Measurements from ENCODE around the gene CAPN14.

The CAPN14 gene

DNA sequence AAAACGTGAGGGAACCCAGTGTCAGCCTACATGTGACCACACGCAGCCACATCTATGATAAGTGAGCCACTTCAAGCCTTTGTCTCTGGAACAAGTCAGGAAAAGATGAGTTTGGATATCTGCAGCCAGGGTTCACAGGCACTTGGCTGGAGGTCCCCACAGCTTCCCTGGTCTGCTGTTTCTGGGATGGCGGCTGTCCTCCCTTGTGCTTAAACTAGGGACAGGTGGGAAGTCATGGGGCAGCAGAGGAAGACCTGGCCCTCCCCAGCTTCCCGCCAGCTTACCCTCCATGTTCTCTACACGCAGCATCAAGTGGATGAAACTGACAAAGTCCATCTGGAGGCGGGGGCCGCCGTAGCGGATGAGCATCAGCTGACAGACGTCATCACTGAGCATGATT is 40.6 kb downstream of the CAPN14 start:
- no peak overlapping the region for H4K91ac ChIP-seq (ENCODE audit: low read depth, low read length, poor library complexity)
- no peak overlapping the region for H3K4me3 ChIP-seq (ENCODE audit: low read length in 2 of 2)
- H2BK12ac ChIP-seq (ENCODE audit: low read length): no peak overlapping the region
- H3K18ac ChIP-seq (ENCODE audit: low read length): no peak overlapping the region
- H2BK5ac ChIP-seq (ENCODE audit: low read length): no peak overlapping the region
- no peaks in the 10 kb centered on the region for H3K9me3 ChIP-seq (replicated peaks in 1 of 2; ENCODE audit: control insufficient read depth in 2 of 2, insufficient read depth in 1 of 2, low read depth in 1 of 2, low read length in 2 of 2)
- no peak overlapping the region for H2BK120ac ChIP-seq (ENCODE audit: low read depth, low read length)
- H3K27ac ChIP-seq (replicated peaks; ENCODE audit: low read length): no peak overlapping the region
- H4K8ac ChIP-seq (ENCODE audit: low read depth, low read length): no peak overlapping the region
- H3K4me1 ChIP-seq (ENCODE audit: control insufficient read depth in 2 of 2, insufficient read depth in 1 of 2, low read depth in 1 of 2, low read length in 2 of 2): no peaks in the 10 kb centered on the region
- no peak overlapping the region for H2BK15ac ChIP-seq (ENCODE audit: low read length)
- H3K27me3 ChIP-seq (ENCODE audit: control insufficient read depth in 3 of 3, insufficient read depth in 3 of 3, low read depth in 1 of 3, low read length in 3 of 3): peaks cover 0 to 4% (median 0%) of the 10 kb centered on the region in 3 experiments
- H3K14ac ChIP-seq (ENCODE audit: low read length): no peak overlapping the region
- no peak overlapping the region for H2AK5ac ChIP-seq (ENCODE audit: low read depth, low read length)
- no peak overlapping the region for H3K9ac ChIP-seq (ENCODE audit: low read depth, low read length, poor library complexity)
- no peak overlapping the region for H3K4ac ChIP-seq (ENCODE audit: low read length)
- H3K36me3 ChIP-seq (replicated peaks in 1 of 2; ENCODE audit: control insufficient read depth in 2 of 2, insufficient read depth in 2 of 2, low read length in 2 of 2): no peaks in the 10 kb centered on the region
- H3K4me2 ChIP-seq (ENCODE audit: insufficient read depth, low read length, poor library complexity, severe bottlenecking): no peak overlapping the region
- H3K23ac ChIP-seq (ENCODE audit: low read depth, low read length, poor library complexity): no peak overlapping the region
- H3K79me1 ChIP-seq (ENCODE audit: low read depth, low read length): no peaks in the 10 kb centered on the region
- no peak for DNase-seq (ENCODE audit: low spot score)
- no peak overlapping the region for H2AFZ ChIP-seq (ENCODE audit: low read length)
- WGBS, 2 donors (ENCODE audit: extremely low coverage in 2 of 2, insufficient read length in 2 of 2, insufficient replicate concordance in 1 of 2): no CpG with 5 or more reads among the region's 10 CpGs

DNA sequence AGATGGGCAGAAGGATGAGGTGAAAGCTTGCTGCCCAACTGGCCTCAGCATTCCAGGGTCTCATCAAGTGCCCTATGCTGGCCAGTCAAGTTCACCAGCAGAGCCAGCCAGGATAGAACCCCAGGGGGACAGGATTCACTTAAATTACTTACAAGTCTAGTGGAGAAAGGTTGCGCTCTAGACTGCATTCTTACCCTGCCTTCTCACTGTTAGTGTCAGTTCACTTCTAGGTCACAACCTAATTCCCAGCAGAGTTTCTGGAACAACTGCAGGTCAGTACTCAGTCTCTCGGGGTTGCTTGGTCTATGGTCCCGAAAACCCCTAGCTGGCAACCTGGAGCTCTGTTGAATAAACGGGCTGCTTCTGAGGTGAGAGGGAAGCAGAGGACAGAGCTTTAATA is 46.2 kb downstream of the CAPN14 start:
- no peak overlapping the region for H3K9ac ChIP-seq (ENCODE audit: low read depth, low read length, poor library complexity)
- no peak overlapping the region for H3K4me2 ChIP-seq (ENCODE audit: insufficient read depth, low read length, poor library complexity, severe bottlenecking)
- H4K91ac ChIP-seq (ENCODE audit: low read depth, low read length, poor library complexity): no peak overlapping the region
- H3K4me3 ChIP-seq (ENCODE audit: low read length in 2 of 2): no peak overlapping the region
- H2BK12ac ChIP-seq (ENCODE audit: low read length): no peak overlapping the region
- peaks cover 0 to 4% (median 0%) of the 10 kb centered on the region in 3 experiments for H3K27me3 ChIP-seq (ENCODE audit: control insufficient read depth in 3 of 3, insufficient read depth in 3 of 3, low read depth in 1 of 3, low read length in 3 of 3)
- no peak overlapping the region for H3K4ac ChIP-seq (ENCODE audit: low read length)
- H3K36me3 ChIP-seq (replicated peaks in 1 of 2; ENCODE audit: control insufficient read depth in 2 of 2, insufficient read depth in 2 of 2, low read length in 2 of 2): no peaks in the 10 kb centered on the region
- no peak overlapping the region for H4K8ac ChIP-seq (ENCODE audit: low read depth, low read length)
- no peaks in the 10 kb centered on the region for H3K9me3 ChIP-seq (replicated peaks in 1 of 2; ENCODE audit: control insufficient read depth in 2 of 2, insufficient read depth in 1 of 2, low read depth in 1 of 2, low read length in 2 of 2)
- no peak overlapping the region for H3K18ac ChIP-seq (ENCODE audit: low read length)
- H3K14ac ChIP-seq (ENCODE audit: low read length): no peak overlapping the region
- no peak overlapping the region for H3K23ac ChIP-seq (ENCODE audit: low read depth, low read length, poor library complexity)
- no peak overlapping the region for H2AK5ac ChIP-seq (ENCODE audit: low read depth, low read length)
- H2BK15ac ChIP-seq (ENCODE audit: low read length): no peak overlapping the region
- DNase-seq (ENCODE audit: low spot score): no peak
- peaks cover 0 to 3% of the 10 kb centered on the region in 2 donors for H3K4me1 ChIP-seq (ENCODE audit: control insufficient read depth in 2 of 2, insufficient read depth in 1 of 2, low read depth in 1 of 2, low read length in 2 of 2)
- WGBS, 2 donors (ENCODE audit: extremely low coverage in 2 of 2, insufficient read length in 2 of 2, insufficient replicate concordance in 1 of 2): no CpG with 5 or more reads among the region's 4 CpGs
- no peak overlapping the region for H2AFZ ChIP-seq (ENCODE audit: low read length)
- H2BK120ac ChIP-seq (ENCODE audit: low read depth, low read length): no peak overlapping the region
- no peaks in the 10 kb centered on the region for H3K79me1 ChIP-seq (ENCODE audit: low read depth, low read length)
- no peak overlapping the region for H3K27ac ChIP-seq (replicated peaks; ENCODE audit: low read length)
- no peak overlapping the region for H2BK5ac ChIP-seq (ENCODE audit: low read length)

DNA sequence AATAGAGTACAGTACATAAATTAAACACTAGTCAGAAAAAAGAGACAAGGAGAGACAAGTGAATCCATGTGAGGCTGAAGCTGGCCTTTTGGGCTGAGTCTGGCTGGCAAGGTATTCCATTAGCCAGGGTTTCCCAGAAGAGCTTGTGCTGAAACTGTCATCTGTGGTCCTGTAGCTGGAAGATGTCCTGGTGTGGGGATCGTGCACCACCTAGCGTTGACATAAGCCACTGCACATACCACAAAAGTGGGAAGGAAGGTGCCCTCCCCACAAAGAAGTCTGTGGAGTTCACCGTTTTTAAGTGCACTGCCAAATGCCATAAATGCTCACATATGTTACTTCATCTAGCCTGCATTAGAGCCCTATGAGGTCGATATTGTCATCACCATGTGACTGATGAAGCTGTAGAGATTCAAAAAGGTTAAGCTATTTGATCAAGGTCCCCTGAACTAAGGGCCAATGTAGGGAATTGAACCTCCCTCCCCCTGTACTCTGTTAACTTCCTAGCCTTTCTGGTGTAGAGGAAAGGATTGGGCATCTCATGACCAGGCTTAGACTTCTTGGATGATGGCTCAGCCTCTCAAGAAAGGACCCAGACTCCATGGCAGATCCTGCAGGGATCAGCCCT is 47.1 kb downstream of the CAPN14 start:
- Histone ChIP-seq H3K4me3 (ENCODE audit: low read length in 2 of 2) (no peak overlapping the region), H4K91ac (ENCODE audit: low read depth, low read length, poor library complexity) (no peak overlapping the region), H3K9ac (ENCODE audit: low read depth, low read length, poor library complexity) (no peak overlapping the region), H3K9me3 (replicated peaks in 1 of 2; ENCODE audit: control insufficient read depth in 2 of 2, insufficient read depth in 1 of 2, low read depth in 1 of 2, low read length in 2 of 2) (no peaks in the 10 kb centered on the region), H4K8ac (ENCODE audit: low read depth, low read length) (no peak overlapping the region), H2BK5ac (ENCODE audit: low read length) (no peak overlapping the region), H3K4me1 (ENCODE audit: control insufficient read depth in 2 of 2, insufficient read depth in 1 of 2, low read depth in 1 of 2, low read length in 2 of 2) (peaks cover 0 to 3% of the 10 kb centered on the region in 2 donors), H3K79me1 (ENCODE audit: low read depth, low read length) (no peaks in the 10 kb centered on the region), H2AK5ac (ENCODE audit: low read depth, low read length) (no peak overlapping the region), H3K14ac (ENCODE audit: low read length) (no peak overlapping the region), H3K36me3 (replicated peaks in 1 of 2; ENCODE audit: control insufficient read depth in 2 of 2, insufficient read depth in 2 of 2, low read length in 2 of 2) (no peaks in the 10 kb centered on the region), H3K23ac (ENCODE audit: low read depth, low read length, poor library complexity) (no peak overlapping the region), H3K18ac (ENCODE audit: low read length) (no peak overlapping the region), H3K27ac (replicated peaks; ENCODE audit: low read length) (no peak overlapping the region), H3K27me3 (ENCODE audit: control insufficient read depth in 3 of 3, insufficient read depth in 3 of 3, low read depth in 1 of 3, low read length in 3 of 3) (peaks cover 0 to 4% (median 0%) of the 10 kb centered on the region in 3 experiments), H3K4me2 (ENCODE audit: insufficient read depth, low read length, poor library complexity, severe bottlenecking) (no peak overlapping the region), H3K4ac (ENCODE audit: low read length) (no peak overlapping the region), H2AFZ (ENCODE audit: low read length) (no peak overlapping the region), H2BK15ac (ENCODE audit: low read length) (no peak overlapping the region), H2BK12ac (ENCODE audit: low read length) (no peak overlapping the region), H2BK120ac (ENCODE audit: low read depth, low read length) (no peak overlapping the region)
- no CpG with 5 or more reads among the region's 4 CpGs for whole genome bisulfite sequencing, 2 donors (ENCODE audit: extremely low coverage in 2 of 2, insufficient read length in 2 of 2, insufficient replicate concordance in 1 of 2)
- DNase-seq (ENCODE audit: low spot score): peak; percentile 56

DNA sequence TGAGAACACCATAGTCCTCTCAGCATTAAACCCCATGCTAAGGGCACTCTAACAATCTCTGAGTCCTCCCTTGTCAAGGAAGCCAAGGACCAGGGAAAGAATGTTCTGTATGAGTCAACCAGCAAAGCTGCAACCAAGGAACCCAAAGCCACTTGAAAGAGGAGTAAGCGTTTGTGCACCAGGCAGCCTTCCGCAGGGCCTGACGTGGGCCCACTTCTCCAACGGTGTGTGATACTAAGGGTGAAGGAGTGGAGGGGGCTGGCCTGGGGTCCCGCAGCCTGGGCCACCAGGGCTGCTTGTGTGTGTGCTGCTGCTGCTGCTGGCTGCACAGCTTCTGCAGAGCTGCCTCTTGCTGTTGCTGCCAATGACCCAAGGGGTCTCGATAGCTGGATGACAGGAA is 49.0 kb downstream of the CAPN14 start:
- Histone ChIP-seq H3K23ac (ENCODE audit: low read depth, low read length, poor library complexity) (no peak overlapping the region), H2AFZ (ENCODE audit: low read length) (no peak overlapping the region), H3K9me3 (replicated peaks in 1 of 2; ENCODE audit: control insufficient read depth in 2 of 2, insufficient read depth in 1 of 2, low read depth in 1 of 2, low read length in 2 of 2) (no peaks in the 10 kb centered on the region), H2AK5ac (ENCODE audit: low read depth, low read length) (no peak overlapping the region), H3K4me3 (ENCODE audit: low read length in 2 of 2) (no peak overlapping the region), H3K36me3 (replicated peaks in 1 of 2; ENCODE audit: control insufficient read depth in 2 of 2, insufficient read depth in 2 of 2, low read length in 2 of 2) (no peaks in the 10 kb centered on the region), H3K14ac (ENCODE audit: low read length) (no peak overlapping the region), H3K9ac (ENCODE audit: low read depth, low read length, poor library complexity) (no peak overlapping the region), H4K91ac (ENCODE audit: low read depth, low read length, poor library complexity) (no peak overlapping the region), H2BK5ac (ENCODE audit: low read length) (no peak overlapping the region), H3K4me2 (ENCODE audit: insufficient read depth, low read length, poor library complexity, severe bottlenecking) (no peak overlapping the region), H3K79me1 (ENCODE audit: low read depth, low read length) (no peaks in the 10 kb centered on the region), H3K27me3 (ENCODE audit: control insufficient read depth in 3 of 3, insufficient read depth in 3 of 3, low read depth in 1 of 3, low read length in 3 of 3) (no peaks in the 10 kb centered on the region), H4K8ac (ENCODE audit: low read depth, low read length) (no peak overlapping the region), H3K18ac (ENCODE audit: low read length) (no peak overlapping the region), H2BK15ac (ENCODE audit: low read length) (no peak overlapping the region), H3K27ac (replicated peaks; ENCODE audit: low read length) (no peak overlapping the region), H3K4me1 (ENCODE audit: control insufficient read depth in 2 of 2, insufficient read depth in 1 of 2, low read depth in 1 of 2, low read length in 2 of 2) (peaks cover 0 to 3% of the 10 kb centered on the region in 2 donors), H2BK120ac (ENCODE audit: low read depth, low read length) (no peak overlapping the region), H2BK12ac (ENCODE audit: low read length) (no peak overlapping the region), H3K4ac (ENCODE audit: low read length) (no peak overlapping the region)
- DNase-seq (ENCODE audit: low spot score): no peak
- no CpG with 5 or more reads among the region's 6 CpGs for WGBS, 2 donors (ENCODE audit: extremely low coverage in 2 of 2, insufficient read length in 2 of 2, insufficient replicate concordance in 1 of 2)
